Activated T-helper 2 cell treated with anti-CD3 and anti-CD28 coated beads, Interferon-gamma antibody, Interleukin-2, Interleukin-4, amounts not matched to agents 10 μg/mL and 5 μg/mL and 100 μg/mL, durations not matched to agents 14 hours and 24 hours and 36 hours (primary cell): Measurements from ENCODE around the gene PRR12. TPM values are rescaled to one million over a fixed set of nuclear protein-coding genes. Genes with fewer than 3 reads are reported as not detected.

ENCODE experiments used
- DNase-seq: peaks from one replicate; pipeline ENCODE4 v3.0.0; 2021; ENCODE audit warnings: low spot score
- H3K27ac Mint-ChIP-seq: one replicate; pipeline ENCODE4 v1.8.0; 2021; ENCODE audit warnings: mixed read lengths
- H3K27me3 Mint-ChIP-seq: one replicate; pipeline ENCODE4 v1.8.0; 2021; ENCODE audit warnings: low read depth, mixed read lengths
- H3K36me3 Mint-ChIP-seq: one replicate; pipeline ENCODE4 v1.8.0; 2021; ENCODE audit warnings: low read depth, mixed read lengths
- H3K4me1 Mint-ChIP-seq: one replicate; pipeline ENCODE4 v1.8.0; 2021; ENCODE audit warnings: low read depth, mixed read lengths
- H3K4me3 Mint-ChIP-seq: one replicate; pipeline ENCODE4 v1.8.0; 2021; ENCODE audit warnings: low read depth, mild to moderate bottlenecking, moderate library complexity, mixed read lengths
- H3K9me3 Mint-ChIP-seq: one replicate; pipeline ENCODE4 v1.8.0; 2021; ENCODE audit warnings: mixed read lengths
- intact Hi-C: fragments of 100-400 bp; cut with micrococcal nuclease; formaldehyde crosslinking; loops from one replicate; pipeline ENCODE4 v1.15.1; 2023
- total RNA-seq: library from RNA; stranded (reverse); gene quantifications from 2 replicates; pipeline ENCODE4 v1.2.3, GENCODE V29; 2022

PRR12 gene
- total RNA-seq, 1 donor from 2014 or later, result 34.6 TPM

DNA sequence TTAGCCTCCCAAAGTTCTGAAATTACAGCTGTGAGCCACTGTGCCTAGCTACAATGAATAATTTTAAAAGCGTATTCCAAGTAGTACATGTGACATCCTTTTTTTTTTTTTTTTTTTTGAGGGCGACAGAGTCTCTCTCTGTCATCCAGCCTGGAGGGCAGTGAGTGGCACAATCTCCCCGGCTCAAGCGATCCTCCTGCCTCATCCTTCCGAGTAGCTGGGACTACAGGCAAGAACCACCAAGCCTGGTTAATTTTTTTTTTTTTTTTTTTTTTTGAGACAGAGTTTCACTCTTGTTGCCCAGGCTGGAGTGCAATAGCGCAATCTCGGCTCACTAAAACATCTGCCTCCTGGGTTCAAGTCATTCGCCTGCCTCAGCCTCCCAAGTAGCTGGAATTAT is 3.8 kb upstream of the PRR12 start:
- H3K4me3 Mint-ChIP-seq, result no peak overlapping the region
- H3K4me1 Mint-ChIP-seq, result peaks cover 10% of the 10 kb centered on the region
- intact Hi-C loops, result no loop called here
- peaks cover 7% of the 10 kb centered on the region for H3K27me3 Mint-ChIP-seq
- no peaks in the 10 kb centered on the region for H3K9me3 Mint-ChIP-seq
- H3K36me3 Mint-ChIP-seq, result no peaks in the 10 kb centered on the region
- no peak overlapping the region for H3K27ac Mint-ChIP-seq
- DNase-seq, result no peak

DNA sequence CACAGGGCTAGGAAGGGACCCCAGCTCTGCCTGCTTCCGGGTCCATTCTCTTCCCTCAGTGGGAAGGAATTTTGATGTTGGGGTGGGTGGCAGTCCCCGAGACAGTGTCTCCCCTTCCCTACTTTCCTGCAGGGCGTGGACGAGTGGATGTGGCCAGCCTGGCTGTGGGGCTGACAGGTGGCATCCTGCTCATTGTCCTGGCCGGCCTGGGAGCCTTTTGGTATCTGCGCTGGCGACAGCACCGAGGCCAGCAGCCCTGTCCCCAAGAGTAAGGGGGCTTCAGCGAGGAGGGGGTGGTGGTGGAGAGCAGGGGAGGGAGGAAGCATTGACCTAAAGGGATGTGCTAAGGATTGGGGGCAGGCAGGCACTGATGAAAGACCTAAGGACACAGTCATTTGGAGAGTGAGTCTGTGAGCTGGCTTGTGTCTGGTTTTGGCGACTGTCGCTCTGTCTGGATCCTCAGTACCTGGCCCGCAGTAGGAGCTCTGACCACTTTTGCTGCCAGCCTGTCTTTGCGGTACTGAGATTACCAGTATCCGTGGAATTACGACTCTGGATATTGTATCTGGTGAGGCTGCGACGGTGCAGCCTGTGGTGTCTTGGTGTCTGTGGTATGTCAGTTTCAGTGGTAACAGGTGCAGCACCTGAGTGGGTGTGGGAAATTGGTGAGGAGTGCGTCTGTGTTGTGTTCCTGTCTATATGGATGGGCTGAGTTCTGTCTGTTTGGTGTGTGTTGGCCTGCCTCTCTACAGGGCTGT is 2.4 kb upstream of the PRR12 start:
- Mint-ChIP-seq H3K27me3 (peaks cover 7% of the 10 kb centered on the region), H3K4me3 (no peak overlapping the region), H3K36me3 (peaks cover 4% of the 10 kb centered on the region), H3K4me1 (peaks cover 15% of the 10 kb centered on the region), H3K27ac (no peak overlapping the region), H3K9me3 (no peaks in the 10 kb centered on the region)
- DNase-seq, result no peak
- intact Hi-C loops, result no loop called here

DNA sequence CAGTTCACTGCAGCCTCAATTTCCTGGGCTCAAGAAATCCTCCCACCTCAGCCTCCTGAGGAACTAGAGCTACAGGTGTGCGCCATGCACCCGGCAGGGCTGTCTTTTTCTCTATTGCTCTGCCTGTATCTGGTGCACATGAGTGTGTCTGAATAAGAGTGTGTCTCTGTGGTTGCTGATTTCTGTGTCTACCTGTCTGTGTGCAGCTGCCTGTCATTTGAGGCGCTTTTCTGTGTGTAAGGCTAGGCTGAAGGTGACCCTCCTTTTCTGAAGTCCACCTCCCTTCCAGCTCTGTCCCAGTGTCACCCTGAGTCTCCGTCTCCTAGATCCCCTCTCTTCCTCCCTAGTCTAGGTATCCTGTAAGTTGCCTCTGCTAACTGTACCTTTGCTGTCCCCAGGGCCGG is 1.5 kb upstream of the PRR12 start:
- no peak overlapping the region for H3K4me3 Mint-ChIP-seq
- H3K36me3 Mint-ChIP-seq, result peaks cover 14% of the 10 kb centered on the region
- peaks cover 7% of the 10 kb centered on the region for H3K27me3 Mint-ChIP-seq
- H3K27ac Mint-ChIP-seq, result no peak overlapping the region
- no peak for DNase-seq
- H3K4me1 Mint-ChIP-seq, result peaks cover 22% of the 10 kb centered on the region
- intact Hi-C loops, result no loop called here
- no peaks in the 10 kb centered on the region for H3K9me3 Mint-ChIP-seq

DNA sequence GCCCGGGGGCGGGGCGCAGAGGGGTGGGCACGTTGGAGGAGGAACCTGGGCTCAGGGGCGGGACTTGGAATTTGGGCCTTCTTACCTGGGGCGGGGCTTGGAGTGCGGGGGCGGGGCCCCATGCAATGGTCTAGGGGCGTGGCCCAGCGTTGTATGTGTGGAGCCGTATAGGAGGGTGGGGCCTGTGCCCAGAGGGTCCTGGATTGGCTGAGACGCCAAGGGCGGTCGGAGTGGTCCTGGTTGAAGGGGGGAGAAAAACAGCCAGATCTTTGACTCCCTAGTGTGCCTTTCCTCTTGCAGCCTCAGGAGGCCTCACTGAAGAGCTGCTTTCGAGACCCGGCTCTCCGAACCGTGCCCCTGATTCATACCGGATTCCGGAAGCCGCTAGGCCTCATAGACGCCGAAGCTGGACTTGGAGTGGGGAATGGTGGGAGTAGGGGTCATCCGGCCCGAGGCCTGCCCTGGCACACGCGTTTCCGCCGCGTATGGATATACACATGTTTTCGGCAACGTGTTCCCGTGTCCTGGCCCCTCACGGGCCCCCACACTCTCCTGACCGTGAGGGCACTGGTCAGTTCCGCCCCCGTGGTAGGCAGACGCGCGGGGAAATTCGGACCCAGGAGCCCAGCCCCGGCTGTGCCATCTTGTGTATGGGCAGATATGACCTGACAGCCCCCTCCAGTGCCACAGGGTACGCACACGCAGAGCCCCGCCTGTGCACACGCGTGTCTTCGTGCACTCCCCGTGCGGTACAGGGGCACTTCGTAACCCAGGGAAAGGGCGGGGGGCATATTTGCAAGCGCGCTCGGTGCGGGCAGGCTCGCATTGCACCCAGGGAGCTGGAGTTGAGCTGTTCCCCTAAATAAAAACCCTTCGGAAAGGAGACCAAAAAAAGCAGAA is 661 bp upstream of the PRR12 start:
- peaks cover 19% of the 10 kb centered on the region for H3K36me3 Mint-ChIP-seq
- H3K4me1 Mint-ChIP-seq, result peaks cover 22% of the 10 kb centered on the region
- peak overlapping the region; percentile 82 for H3K27ac Mint-ChIP-seq
- peaks cover 7% of the 10 kb centered on the region for H3K27me3 Mint-ChIP-seq
- intact Hi-C loops, result loop anchor here (2.0 to 5.0 kb wide), 3 partner anchors 222 to 1333 kb away; partner anchors contain the start of genes AKT1S1, CARD8, FUZ and TBC1D17
- H3K9me3 Mint-ChIP-seq, result no peaks in the 10 kb centered on the region
- peak overlapping the region; percentile 83 for H3K4me3 Mint-ChIP-seq
- DNase-seq, result peak; percentile 94

DNA sequence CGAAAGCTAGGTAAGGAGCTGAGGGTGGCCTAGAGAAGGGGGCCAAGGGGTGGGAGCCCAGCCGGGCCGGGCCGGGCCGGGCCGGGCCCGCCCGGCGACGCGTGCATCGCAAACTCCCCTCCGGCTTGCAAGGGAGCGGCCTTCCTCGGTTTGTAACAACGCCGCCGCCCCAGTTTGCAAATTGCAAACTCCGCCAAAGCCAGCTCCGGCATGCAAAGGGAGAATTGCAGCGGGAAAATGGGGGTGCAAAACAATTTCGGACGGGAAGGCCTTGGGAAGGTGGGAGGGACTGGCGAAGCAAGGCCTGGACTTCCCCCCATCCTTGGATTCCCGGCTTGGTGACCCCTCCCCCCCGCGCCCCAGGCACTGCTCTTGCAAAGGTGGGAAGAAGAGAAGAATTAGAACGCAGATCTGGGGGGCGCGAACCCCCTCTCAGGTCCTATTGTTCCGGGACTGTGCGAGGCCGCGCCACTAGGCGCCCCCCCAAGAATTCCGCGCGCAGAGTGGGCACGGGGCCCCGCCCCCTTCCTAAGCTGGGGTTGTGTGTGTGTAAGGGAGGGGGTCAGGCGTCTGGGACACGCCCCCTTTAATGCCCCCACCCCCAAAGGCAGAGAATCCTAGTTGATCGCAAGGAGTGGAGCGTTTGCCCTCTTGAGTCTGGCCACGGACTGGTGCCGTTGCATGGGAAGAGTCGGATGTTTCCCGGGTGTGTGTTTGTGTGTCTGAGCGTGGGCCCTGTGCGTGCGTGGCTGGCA is 926 bp downstream of the PRR12 start:
- Mint-ChIP-seq H3K4me3 (peak overlapping the region; percentile 83), H3K36me3 (peaks cover 22% of the 10 kb centered on the region), H3K27me3 (peaks cover 7% of the 10 kb centered on the region), H3K27ac (peak overlapping the region; percentile 82), H3K9me3 (no peaks in the 10 kb centered on the region), H3K4me1 (peaks cover 22% of the 10 kb centered on the region)
- DNase-seq, result peak; percentile 46
- intact Hi-C loops, result loop anchor here (1.0 to 5.0 kb wide), 4 partner anchors 84 to 1335 kb away; partner anchors contain the start of genes AKT1S1, CARD8, FUZ and TBC1D17

DNA sequence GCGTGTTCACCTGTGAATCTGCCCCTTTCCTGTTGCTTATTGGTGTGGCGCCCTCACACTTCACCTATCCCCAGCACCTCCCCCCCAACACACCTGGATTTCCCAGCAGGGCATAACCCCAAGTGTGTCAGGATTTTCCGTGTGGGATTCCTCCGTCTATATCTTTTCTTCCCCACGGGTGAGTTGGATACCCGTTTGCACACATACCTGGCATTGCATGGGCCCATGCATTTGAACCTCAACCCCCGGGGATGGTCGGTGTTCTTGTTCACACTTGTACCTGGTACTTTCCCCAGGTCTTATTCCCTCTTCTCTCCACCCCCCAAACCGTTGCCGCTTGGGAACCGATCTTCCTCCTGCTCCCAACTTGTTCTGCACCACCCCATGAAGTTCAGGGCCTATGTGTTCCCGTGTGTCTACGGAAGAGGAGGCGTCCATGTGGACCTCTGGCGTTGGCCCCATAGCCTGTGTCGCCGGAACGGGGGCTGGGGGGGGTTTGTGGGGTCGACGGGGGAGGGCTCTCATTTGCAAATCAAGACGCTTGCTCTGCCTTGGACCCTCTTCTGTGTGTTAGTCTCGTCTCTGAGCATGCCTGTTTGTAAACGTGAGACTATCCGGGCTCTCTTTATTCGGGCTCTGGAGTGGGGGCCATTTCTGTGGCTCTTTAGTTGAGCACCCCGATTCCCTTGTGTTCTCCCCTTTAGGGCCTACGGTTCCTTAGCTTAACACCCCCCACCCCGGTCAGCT is 1.7 kb downstream of the PRR12 start:
- Mint-ChIP-seq H3K4me1 (peaks cover 22% of the 10 kb centered on the region), H3K27ac (peak overlapping the region; percentile 79), H3K27me3 (peaks cover 7% of the 10 kb centered on the region), H3K4me3 (peak overlapping the region; percentile 83), H3K36me3 (peaks cover 22% of the 10 kb centered on the region), H3K9me3 (no peaks in the 10 kb centered on the region)
- no peak for DNase-seq
- intact Hi-C loops, result loop anchor here (1.0 to 5.0 kb wide), 4 partner anchors 12 to 1335 kb away; partner anchors contain the start of genes CARD8, FUZ, NOSIP and RRAS

DNA sequence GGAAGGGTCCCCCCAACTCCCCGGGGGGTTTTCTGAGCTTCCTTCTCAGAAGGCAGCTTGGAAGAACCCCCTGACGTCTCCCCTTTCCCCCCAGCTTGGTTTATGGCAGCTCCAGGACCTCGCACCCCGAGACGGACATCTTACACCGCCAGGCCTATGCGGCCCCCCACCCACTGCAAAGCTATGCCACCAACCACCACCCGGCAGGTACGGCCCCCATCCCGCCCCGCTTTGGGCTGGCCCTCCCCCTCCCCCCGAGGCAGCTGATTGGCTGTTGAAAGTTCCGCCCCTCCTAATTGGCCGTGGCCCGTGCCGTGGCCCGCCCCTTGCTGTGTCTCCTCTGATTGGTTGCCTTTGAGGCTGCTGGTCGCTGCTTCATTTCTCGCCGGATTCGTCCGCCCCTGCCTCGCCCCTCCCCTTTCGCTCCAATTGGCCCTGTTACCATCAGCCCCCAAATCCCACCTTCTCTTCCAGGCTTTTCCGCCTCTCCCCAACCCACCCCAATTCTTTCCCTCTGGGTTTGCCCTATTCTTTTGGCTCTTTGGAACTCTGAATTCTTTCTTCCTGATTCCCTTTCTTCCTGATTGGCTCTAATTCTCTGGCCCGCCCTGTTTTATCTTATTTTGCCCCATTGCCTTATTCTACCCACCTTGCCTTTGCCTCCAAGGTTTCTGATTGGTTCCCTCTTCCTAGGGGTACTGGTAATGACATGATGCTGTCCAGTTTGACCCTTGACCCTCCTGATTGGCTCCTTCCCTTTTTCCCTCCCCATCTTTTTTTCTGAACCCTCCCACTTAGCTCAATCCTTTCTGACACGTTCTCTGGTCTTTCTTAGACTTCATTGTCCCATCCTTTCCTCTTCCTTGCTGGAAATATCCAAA is 2.5 kb downstream of the PRR12 start:
- intact Hi-C loops, result loop anchor here (1.0 to 5.0 kb wide), 4 partner anchors 13 to 1336 kb away; partner anchors contain the start of genes CARD8, FUZ, NOSIP and RRAS
- Mint-ChIP-seq H3K9me3 (no peaks in the 10 kb centered on the region), H3K27me3 (peaks cover 4% of the 10 kb centered on the region), H3K27ac (peak overlapping the region; percentile 79), H3K4me3 (peak overlapping the region; percentile 83), H3K36me3 (peaks cover 27% of the 10 kb centered on the region), H3K4me1 (peaks cover 21% of the 10 kb centered on the region)
- DNase-seq, result peak; percentile 92

DNA sequence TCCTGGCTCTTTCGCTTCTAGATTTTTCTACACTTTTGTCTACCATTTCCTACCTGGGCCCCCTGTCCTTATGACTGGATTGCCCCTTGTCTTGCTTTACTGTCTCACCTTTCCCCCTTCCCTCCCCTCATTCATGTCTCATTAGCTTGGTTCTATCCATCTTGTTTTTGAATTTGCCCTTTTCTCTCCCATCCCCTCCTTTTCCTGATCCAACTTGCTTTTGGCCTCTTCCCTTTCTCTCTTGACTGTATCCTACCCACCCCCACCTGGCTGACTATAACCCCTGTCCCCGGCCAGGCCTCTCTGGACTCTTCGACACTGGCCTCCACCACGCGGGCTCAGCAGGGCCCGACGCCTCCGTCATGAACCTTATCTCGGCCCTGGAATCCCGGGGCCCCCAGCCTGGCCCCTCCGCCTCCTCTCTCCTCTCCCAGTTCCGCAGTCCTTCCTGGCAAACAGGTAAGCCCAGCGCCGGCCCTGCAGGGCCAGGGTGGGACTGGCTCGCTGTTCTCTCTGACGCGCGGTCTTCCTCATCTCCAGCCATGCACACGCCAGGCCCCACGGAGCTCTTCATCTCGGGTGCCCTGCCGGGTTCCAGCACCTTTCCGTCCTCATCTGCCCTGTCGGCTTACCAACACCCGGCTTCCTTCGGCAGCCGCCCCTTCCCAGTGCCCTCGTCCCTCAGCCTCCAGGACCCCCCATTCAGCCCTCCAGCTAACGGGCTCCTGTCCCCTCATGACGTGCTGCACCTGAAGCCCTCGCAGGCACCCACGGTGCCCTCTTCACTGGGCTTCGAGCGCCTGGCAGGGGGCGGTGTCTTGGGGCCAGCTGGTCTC is 3.4 kb downstream of the PRR12 start:
- Mint-ChIP-seq H3K36me3 (peaks cover 33% of the 10 kb centered on the region), H3K27ac (peak overlapping the region; percentile 79), H3K4me1 (peaks cover 16% of the 10 kb centered on the region), H3K9me3 (no peaks in the 10 kb centered on the region), H3K27me3 (no peaks in the 10 kb centered on the region), H3K4me3 (peak overlapping the region; percentile 83)
- no peak for DNase-seq
- intact Hi-C loops, result loop anchor here (5.0 kb wide), 2 partner anchors 218 to 1337 kb away; partner anchors contain the start of genes CARD8 and FUZ

DNA sequence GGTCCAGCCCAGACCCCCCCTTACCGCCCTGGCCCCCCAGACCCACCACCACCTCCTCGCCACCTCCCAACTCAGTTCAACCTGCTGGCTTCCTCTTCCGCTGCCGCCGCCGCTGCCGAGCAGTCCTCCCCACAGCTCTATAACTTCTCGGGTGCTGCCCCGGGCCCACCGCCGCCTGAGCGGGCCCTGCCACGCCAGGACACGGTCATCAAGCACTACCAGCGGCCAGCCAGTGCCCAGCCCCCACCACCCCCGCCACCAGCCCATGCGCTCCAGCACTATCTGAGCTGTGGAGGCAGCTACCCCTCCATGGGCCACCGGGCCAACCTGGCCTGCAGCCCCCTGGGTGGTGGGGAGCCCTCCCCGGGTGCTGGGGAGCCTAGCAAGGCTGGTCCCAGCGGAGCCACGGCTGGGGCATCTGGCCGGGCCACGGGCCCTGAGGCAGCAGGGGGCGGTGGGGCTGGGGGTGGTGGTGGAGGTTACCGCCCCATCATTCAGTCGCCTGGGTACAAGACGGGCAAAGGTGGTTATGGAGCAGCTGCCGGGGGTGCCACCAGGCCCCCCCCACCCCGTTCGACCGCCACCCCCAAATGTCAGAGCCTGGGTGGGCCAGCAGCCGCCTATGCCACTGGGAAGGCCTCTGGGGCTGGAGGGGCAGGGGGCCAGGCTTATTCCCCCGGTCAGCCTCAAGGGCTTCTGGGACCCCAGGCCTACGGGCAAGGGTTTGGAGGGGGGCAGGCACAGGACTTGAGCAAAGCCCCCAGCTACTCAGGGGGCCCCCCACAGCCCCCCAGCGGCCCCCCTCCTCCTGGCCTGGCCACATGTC is 4.2 kb downstream of the PRR12 start:
- Mint-ChIP-seq H3K4me1 (peaks cover 12% of the 10 kb centered on the region), H3K27ac (no peak overlapping the region), H3K4me3 (no peak overlapping the region), H3K27me3 (no peaks in the 10 kb centered on the region), H3K9me3 (no peaks in the 10 kb centered on the region), H3K36me3 (peaks cover 38% of the 10 kb centered on the region)
- no peak for DNase-seq
- intact Hi-C loops, result loop anchor here (5.0 kb wide), 2 partner anchors 217 to 1338 kb away; partner anchors contain the start of genes CARD8 and FUZ
